Neural cell (in vitro differentiated cells): ENCODE measurements around the gene NOL9. TPM values are rescaled to one million over a fixed set of nuclear protein-coding genes. Genes with fewer than 3 reads are reported as not detected.
A peak's percentile ranks its signal among the peaks of the same experiment; 100 is the strongest.

Experiments
- H2AFZ ChIP-seq: fragments of 200-600, 300-800 bp; sonication (generic), shearing (Covaris generic); 2 replicates; pipeline ENCODE4 v1.6.0; 2014; ENCODE audit warnings: low read depth, mild to moderate bottlenecking, antibody characterized with exemption, low read length, moderate library complexity
- H3F3A ChIP-seq: fragments of 200-600 bp; shearing (Covaris generic); 2 replicates; pipeline ENCODE4 v1.6.1; 2016; ENCODE audit warnings: mild to moderate bottlenecking, moderate library complexity, mixed read lengths, antibody characterized with exemption, low read length; ENCODE audit not compliant: insufficient read depth, poor library complexity, severe bottlenecking
- H3K27ac ChIP-seq: fragments of 200-600, 300-800 bp; sonication (generic), shearing (Covaris generic); 2 replicates; pipeline ENCODE4 v1.5.1; 2014; ENCODE audit warnings: mild to moderate bottlenecking, low read length, moderate library complexity
- H3K27me3 ChIP-seq: fragments of 300-800, 200-600 bp; sonication (generic), shearing (Covaris generic); 2 replicates; pipeline ENCODE4 v1.6.0; 2014; ENCODE audit warnings: mild to moderate bottlenecking, low read depth, low read length, moderate library complexity; ENCODE audit not compliant: insufficient read depth
- H3K36me3 ChIP-seq: fragments of 300-800, 200-600 bp; sonication (generic), shearing (Covaris generic); 2 replicates; pipeline ENCODE4 v1.5.1; 2014; ENCODE audit warnings: mild to moderate bottlenecking, antibody characterized with exemption, low read length, moderate library complexity; ENCODE audit not compliant: insufficient read depth
- H3K4me2 ChIP-seq: fragments of 300-800, 200-600 bp; sonication (generic), shearing (Covaris generic); 2 replicates; pipeline ENCODE4 v1.6.0; 2014; ENCODE audit warnings: mild to moderate bottlenecking, low read length
- H3K4me3 ChIP-seq: fragments of 300-800, 200-600 bp; sonication (generic), shearing (Covaris generic); 2 replicates; pipeline ENCODE4 v1.5.1; 2014; ENCODE audit warnings: mild to moderate bottlenecking, low read length, moderate library complexity
- H3K79me2 ChIP-seq: fragments of 200-600 bp; shearing (Covaris generic); replicated peaks from 2 replicates; pipeline ENCODE4 v1.6.0; 2014; ENCODE audit warnings: mild to moderate bottlenecking, low read length, moderate library complexity; ENCODE audit not compliant: insufficient read depth
- H3K9ac ChIP-seq: fragments of 300-800, 200-600 bp; sonication (generic), shearing (Covaris generic); 2 replicates; pipeline ENCODE4 v1.6.1; 2016; ENCODE audit warnings: mild to moderate bottlenecking, low read length, mixed read lengths
- H3K9me2 ChIP-seq: fragments of 200-600 bp; shearing (Covaris generic); 2 replicates; pipeline ENCODE4 v1.6.1; 2016; ENCODE audit warnings: mild to moderate bottlenecking, low read length, mixed read lengths; ENCODE audit not compliant: insufficient read depth
- H3K9me3 ChIP-seq: fragments of 200-600, 300-800 bp; sonication (generic), shearing (Covaris generic); 2 replicates; pipeline ENCODE4 v1.6.1; 2016; ENCODE audit warnings: mild to moderate bottlenecking, mixed run types, low read length, moderate library complexity, mixed read lengths
- H4K20me1 ChIP-seq: fragments of 200-600 bp; shearing (Covaris generic); 2 replicates; pipeline ENCODE4 v1.6.1; 2016; ENCODE audit warnings: mild to moderate bottlenecking, mixed run types; ENCODE audit not compliant: insufficient read depth
- CTCF ChIP-seq: fragments of 450-650 bp; IDR thresholded peaks from 2 replicates; pipeline ENCODE4 v1.5.1; 2014; ENCODE audit warnings: antibody characterized with exemption, mild to moderate bottlenecking, moderate library complexity; ENCODE audit not compliant: poor library complexity, severe bottlenecking
- EP300 ChIP-seq: fragments of 450-650 bp; conservative IDR thresholded peaks from 2 replicates; pipeline ENCODE4 v1.6.1; 2014; ENCODE audit warnings: antibody characterized with exemption, mild to moderate bottlenecking, moderate library complexity; ENCODE audit not compliant: poor library complexity, severe bottlenecking
- EZH2 ChIP-seq: fragments of 200-600, 300-800 bp; shearing (Covaris generic), sonication (generic); IDR thresholded peaks from 2 replicates; pipeline ENCODE4 v1.6.1; 2014; ENCODE audit warnings: antibody characterized with exemption, low read length, borderline replicate concordance, mild to moderate bottlenecking; ENCODE audit not compliant: insufficient read depth, poor library complexity, severe bottlenecking
- MXI1 ChIP-seq: fragments of 450-650 bp; conservative IDR thresholded peaks from 2 replicates; pipeline ENCODE4 v1.6.1; 2014; ENCODE audit warnings: antibody characterized with exemption, mild to moderate bottlenecking; ENCODE audit not compliant: poor library complexity, severe bottlenecking
- POLR2AphosphoS5 ChIP-seq: IDR thresholded peaks from 2 replicates; pipeline ENCODE4 v1.6.1; 2012
- RAD21 ChIP-seq: fragments of 450-650 bp; conservative IDR thresholded peaks from 2 replicates; pipeline ENCODE4 v1.6.1; 2014; ENCODE audit warnings: antibody characterized with exemption, mild to moderate bottlenecking, moderate library complexity
- REST ChIP-seq: IDR thresholded peaks from 2 replicates; pipeline ENCODE4 v1.6.1; 2012; ENCODE audit warnings: borderline replicate concordance
- SMC3 ChIP-seq: fragments of 450-650 bp; conservative IDR thresholded peaks from 2 replicates; pipeline ENCODE4 v1.6.1; 2014; ENCODE audit warnings: antibody characterized with exemption, mild to moderate bottlenecking, moderate library complexity; ENCODE audit not compliant: poor library complexity
- TAF1 ChIP-seq: IDR thresholded peaks from 2 replicates; pipeline ENCODE4 v1.6.1; 2012; ENCODE audit warnings: low read depth
- polyA plus RNA-seq: library from polyadenylated mRNA; depleted of rRNA; stranded (reverse); fragments of >200 nt; gene quantifications from 2 replicates; pipeline ENCODE4 v1.2.3, GENCODE V29; 2014

The NOL9 gene
- polyA plus RNA-seq, 1 donor from 2014 or later, result 30.7 TPM

GRCh38 chr1:6599141-6599975 lies 45.0 kb upstream of the NOL9 start:
- Histone ChIP-seq H2AFZ (no peak overlapping the region), H4K20me1 (no peaks in the 10 kb centered on the region), H3K9ac (peak overlapping the region; percentile 26), H3K9me3 (no peaks in the 10 kb centered on the region), H3K4me2 (no peak overlapping the region), H3K27ac (no peak overlapping the region), H3K4me3 (no peak overlapping the region), H3K36me3 (no peaks in the 10 kb centered on the region), H3F3A (no peaks in the 10 kb centered on the region), H3K79me2 (no peaks in the 10 kb centered on the region), H3K27me3 (peaks cover 21% of the 10 kb centered on the region), H3K9me2 (no peaks in the 10 kb centered on the region)
- no peak for TF ChIP-seq REST
- TF ChIP-seq SMC3, result no peak
- no peak for TF ChIP-seq RAD21

- Histone ChIP-seq H3F3A (no peaks in the 10 kb centered on the region), H3K9me2 (no peaks in the 10 kb centered on the region), H3K9ac (no peak overlapping the region), H4K20me1 (no peaks in the 10 kb centered on the region), H3K4me3 (no peak overlapping the region), H3K9me3 (no peaks in the 10 kb centered on the region), H3K4me2 (no peak overlapping the region), H3K36me3 (no peaks in the 10 kb centered on the region), H2AFZ (no peak overlapping the region), H3K79me2 (no peaks in the 10 kb centered on the region), H3K27ac (no peak overlapping the region), H3K27me3 (peaks cover 14% of the 10 kb centered on the region)
- TF ChIP-seq REST, result no peak
- TF ChIP-seq CTCF, result no peak
- TF ChIP-seq POLR2AphosphoS5, result no peak
- no peak for TF ChIP-seq TAF1
- no peak for TF ChIP-seq EZH2
- TF ChIP-seq EP300, result no peak
- TF ChIP-seq MXI1, result no peak
- TF ChIP-seq SMC3, result no peak
- TF ChIP-seq RAD21, result no peak
Measured at GRCh38 chr1:6597777-6598131, 43.4 kb upstream of the NOL9 start.
